ENCODE data around the gene SAV1. TPM values are rescaled to one million over a fixed set of nuclear protein-coding genes. Genes with fewer than 3 reads are reported as not detected.

Gene SAV1
- polyA plus RNA-seq, 1 of the 3 experiments (the other 2 are of a cell fraction) = 8.9 TPM

DNA sequence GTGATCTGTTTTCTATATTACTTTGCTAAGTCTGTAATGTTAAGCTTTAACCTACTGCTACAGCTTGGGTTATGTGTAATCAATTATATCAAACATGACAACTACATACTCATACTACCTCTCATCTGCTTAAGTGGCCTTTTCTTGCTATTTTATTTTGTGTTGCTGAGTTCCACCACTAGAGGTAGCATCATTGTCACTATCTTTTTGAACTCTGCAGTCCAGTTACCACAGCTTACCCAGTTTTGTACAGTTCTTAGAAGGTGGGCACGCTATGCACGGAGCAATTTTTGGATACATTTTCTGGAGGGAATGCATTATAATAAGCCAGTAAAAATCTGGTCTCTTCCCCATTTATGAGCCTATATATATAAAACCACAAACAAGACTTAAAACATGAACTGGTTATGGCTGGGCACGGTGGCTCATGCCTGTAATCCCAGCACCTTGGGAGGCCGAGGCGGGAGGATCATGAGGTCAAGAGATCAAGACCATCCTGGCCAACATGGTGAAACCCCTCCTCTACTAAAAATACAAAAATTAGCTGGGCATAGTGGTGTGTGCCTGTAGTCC lies 48.5 kb downstream of the SAV1 start:
- no peaks in the 10 kb centered on the region for H4K20me1 ChIP-seq (ENCODE audit: insufficient read depth)
- TF ChIP-seq TCF12 (IDR thresholded peaks at IDR 0.05) = no peak
- TF ChIP-seq FOXJ3 (CRISPR knock-in tag; IDR thresholded peaks at IDR 0.05) = no peak
- peak; percentile 56 for TF ChIP-seq SMC3 (IDR thresholded peaks at IDR 0.05; ENCODE audit: low read depth, low read length)
- no peak for TF ChIP-seq USF2 (IDR thresholded peaks at IDR 0.05; ENCODE audit: borderline replicate concordance, low read depth, low read length)
- no peak for TF ChIP-seq NRF1 (IDR thresholded peaks at IDR 0.05; ENCODE audit: low read depth, low read length)
- TF ChIP-seq, protein P1, sequence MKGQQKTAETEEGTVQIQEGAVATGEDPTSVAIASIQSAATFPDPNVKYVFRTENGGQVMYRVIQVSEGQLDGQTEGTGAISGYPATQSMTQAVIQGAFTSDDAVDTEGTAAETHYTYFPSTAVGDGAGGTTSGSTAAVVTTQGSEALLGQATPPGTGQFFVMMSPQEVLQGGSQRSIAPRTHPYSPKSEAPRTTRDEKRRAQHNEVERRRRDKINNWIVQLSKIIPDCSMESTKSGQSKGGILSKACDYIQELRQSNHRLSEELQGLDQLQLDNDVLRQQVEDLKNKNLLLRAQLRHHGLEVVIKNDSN (IDR thresholded peaks at IDR 0.05; ENCODE audit: borderline replicate concordance, low read depth) = no peak
- TF ChIP-seq, protein P2, sequence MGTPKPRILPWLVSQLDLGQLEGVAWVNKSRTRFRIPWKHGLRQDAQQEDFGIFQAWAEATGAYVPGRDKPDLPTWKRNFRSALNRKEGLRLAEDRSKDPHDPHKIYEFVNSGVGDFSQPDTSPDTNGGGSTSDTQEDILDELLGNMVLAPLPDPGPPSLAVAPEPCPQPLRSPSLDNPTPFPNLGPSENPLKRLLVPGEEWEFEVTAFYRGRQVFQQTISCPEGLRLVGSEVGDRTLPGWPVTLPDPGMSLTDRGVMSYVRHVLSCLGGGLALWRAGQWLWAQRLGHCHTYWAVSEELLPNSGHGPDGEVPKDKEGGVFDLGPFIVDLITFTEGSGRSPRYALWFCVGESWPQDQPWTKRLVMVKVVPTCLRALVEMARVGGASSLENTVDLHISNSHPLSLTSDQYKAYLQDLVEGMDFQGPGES (IDR thresholded peaks at IDR 0.05; ENCODE audit: low read depth, low read length) = no peak
- TF ChIP-seq, protein P3, sequence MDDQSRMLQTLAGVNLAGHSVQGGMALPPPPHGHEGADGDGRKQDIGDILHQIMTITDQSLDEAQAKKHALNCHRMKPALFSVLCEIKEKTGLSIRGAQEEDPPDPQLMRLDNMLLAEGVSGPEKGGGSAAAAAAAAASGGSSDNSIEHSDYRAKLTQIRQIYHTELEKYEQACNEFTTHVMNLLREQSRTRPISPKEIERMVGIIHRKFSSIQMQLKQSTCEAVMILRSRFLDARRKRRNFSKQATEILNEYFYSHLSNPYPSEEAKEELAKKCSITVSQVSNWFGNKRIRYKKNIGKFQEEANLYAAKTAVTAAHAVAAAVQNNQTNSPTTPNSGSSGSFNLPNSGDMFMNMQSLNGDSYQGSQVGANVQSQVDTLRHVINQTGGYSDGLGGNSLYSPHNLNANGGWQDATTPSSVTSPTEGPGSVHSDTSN (IDR thresholded peaks at IDR 0.05) = no peak
- TF ChIP-seq EZH2phosphoT487 (IDR thresholded peaks at IDR 0.05; ENCODE audit: borderline replicate concordance, low read depth) = no peak
- TF ChIP-seq RFX5 (IDR thresholded peaks at IDR 0.05; ENCODE audit: low read length) = no peak
- TF ChIP-seq RCOR1 (IDR thresholded peaks at IDR 0.05; ENCODE audit: low read length) = no peak
- TF ChIP-seq RAD21 (IDR thresholded peaks at IDR 0.05; ENCODE audit: low read length) = peak; percentile 69
- TF ChIP-seq SIN3A (IDR thresholded peaks at IDR 0.05; ENCODE audit: borderline replicate concordance, low read depth, low read length) = no peak
- no peak for TF ChIP-seq POLR2AphosphoS5 (IDR thresholded peaks at IDR 0.05; ENCODE audit: low read depth, low read length)
- TF ChIP-seq CHD2 (IDR thresholded peaks at IDR 0.05; ENCODE audit: low read length, partially characterized antibody) = no peak
- peak; percentile 73 for TF ChIP-seq CTCF (IDR thresholded peaks at IDR 0.05)
- TF ChIP-seq ELF1 (IDR thresholded peaks at IDR 0.05) = no peak
- peak; percentile 27 for DNase-seq
- H3K9ac ChIP-seq = no peak overlapping the region
- H3K9me2 ChIP-seq = no peaks in the 10 kb centered on the region
- no peaks in the 10 kb centered on the region for H3K9me3 ChIP-seq
- H3K36me3 ChIP-seq (replicated peaks in 1 of 2; ENCODE audit: control insufficient read depth in 1 of 2, insufficient read depth in 2 of 2, low read length in 1 of 2) = peaks cover 14 to 22% of the 10 kb centered on the region in 2 experiments
- H3K4me3 ChIP-seq (ENCODE audit: low read depth in 2 of 2, low read length in 1 of 2) = no peak overlapping the region
- no peak overlapping the region for H2AFZ ChIP-seq (ENCODE audit: low read depth)
- H3K79me2 ChIP-seq (ENCODE audit: insufficient read depth) = no peaks in the 10 kb centered on the region
- no peak overlapping the region for H3K4me2 ChIP-seq
- H3K27ac ChIP-seq (ENCODE audit: low read depth in 2 of 2, low read length in 1 of 2) = peak overlapping the region in 1 of 2 experiments; percentile 3; a peak in 1 of 4 replicates
- WGBS (ENCODE audit: low lambda C conversion rate) = 90% methylated on average over 5 of the region's 5 CpGs
- H3F3A ChIP-seq (replicated peaks; ENCODE audit: insufficient read depth) = peaks cover 9% of the 10 kb centered on the region
- ChIA-PET CTCF (interaction anchor here (0.7 to 3.2 kb wide), 26 partner anchors 8 to 298 kb away, joined by 3 to 50 read pairs (median 4); partner anchors contain the start of gene ATL1), POLR2A (no interaction called here)
- H3K27me3 ChIP-seq (ENCODE audit: insufficient read depth) = no peaks in the 10 kb centered on the region
- peaks cover 0 to 11% of the 10 kb centered on the region in 2 experiments; a peak in 1 of 4 replicates for H3K4me1 ChIP-seq (ENCODE audit: control insufficient read depth in 1 of 2, insufficient read depth in 2 of 2, low read depth in 1 of 2, low read length in 1 of 2)

Measured in SK-N-SH (cell line).